Measurements from ENCODE around the gene CYBC1.

CYBC1 gene

DNA sequence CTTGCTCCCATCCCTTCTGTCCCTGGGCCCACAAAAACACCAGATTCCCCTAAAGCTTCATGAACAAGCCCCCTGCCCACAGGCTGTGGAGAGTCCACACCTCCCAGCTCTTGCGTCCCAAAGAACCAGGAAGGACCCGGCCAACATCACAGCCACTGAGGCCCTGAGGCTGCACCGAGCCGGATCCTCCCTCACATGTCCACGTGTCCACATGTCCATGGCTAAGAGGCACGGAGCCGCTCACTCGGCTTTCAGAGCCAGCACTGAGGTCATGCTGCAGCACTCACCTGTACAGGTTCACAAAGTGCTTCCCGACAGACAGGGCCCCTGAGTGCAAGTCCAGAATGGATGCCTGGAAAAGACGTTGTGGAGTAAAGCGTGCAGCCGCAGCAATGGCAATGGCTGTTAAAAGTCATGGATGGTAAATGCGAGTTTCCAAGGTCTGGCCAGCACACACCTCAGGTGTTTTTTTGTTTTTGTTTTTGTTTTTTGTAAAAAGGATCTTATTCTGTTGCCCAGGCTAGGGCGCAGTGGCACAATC, 44.4 kb downstream of the CYBC1 start:
- no peak for DNase-seq

GRCh38 chr17:82405051-82405450, 45.5 kb downstream of the CYBC1 start:
- no peak for DNase-seq

- no peak for DNase-seq
Measured at GRCh38 chr17:82403662-82404660, 46.6 kb downstream of the CYBC1 start.

- DNase-seq: peak; percentile 56
Measured at GRCh38 chr17:82402865-82403264, 47.7 kb downstream of the CYBC1 start.

GRCh38 chr17:82400830-82401229, 49.7 kb downstream of the CYBC1 start:
- DNase-seq: no peak

- DNase-seq: no peak
Measured at GRCh38 chr17:82400206-82400605, 50.3 kb downstream of the CYBC1 start.

GRCh38 chr17:82399601-82400101, 50.9 kb downstream of the CYBC1 start:
- no peak for DNase-seq

DNA sequence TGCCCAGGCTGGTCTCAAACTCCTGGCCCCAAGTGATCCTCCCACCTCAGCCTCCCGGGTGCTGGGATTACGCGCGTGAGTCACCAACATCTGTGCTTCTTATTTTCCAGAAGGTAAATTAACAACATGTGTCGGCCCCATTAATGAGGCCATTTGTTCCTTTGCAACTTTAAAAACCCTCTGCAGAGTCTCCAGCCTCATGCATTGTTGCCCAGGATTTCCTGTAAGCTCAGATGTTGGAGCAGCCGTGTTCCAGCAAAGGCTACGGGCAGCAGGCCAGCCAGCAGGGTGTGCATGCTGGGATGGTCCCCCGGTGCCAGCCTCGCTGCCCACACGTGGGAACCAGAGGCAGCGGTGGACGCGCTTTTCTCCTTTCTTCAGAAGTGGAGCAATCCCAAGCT, 51.5 kb downstream of the CYBC1 start:
- no peak for DNase-seq

- DNase-seq: no peak
Measured at GRCh38 chr17:82397449-82398335, 52.9 kb downstream of the CYBC1 start.

- no peak for DNase-seq
Measured at GRCh38 chr17:82396601-82397435, 53.7 kb downstream of the CYBC1 start.

DNA sequence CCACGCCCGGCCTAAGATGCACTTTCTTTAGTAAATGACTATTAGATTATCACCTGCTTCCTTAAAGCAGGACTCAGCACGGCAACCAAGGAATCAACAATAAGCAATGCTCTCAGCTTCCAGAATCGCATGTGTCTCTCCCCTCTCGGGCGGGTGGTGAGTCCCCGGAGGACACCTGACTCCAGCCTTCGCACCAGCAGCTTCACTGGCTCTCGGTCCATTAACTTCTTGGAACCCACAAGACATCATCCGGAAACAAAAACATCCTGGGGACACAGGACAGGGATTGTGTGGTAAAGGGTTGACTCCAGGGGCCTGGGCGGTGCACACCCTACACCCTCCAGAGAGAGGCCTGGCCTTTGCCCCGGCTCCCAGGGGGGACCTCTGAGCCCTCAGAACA, 56.3 kb downstream of the CYBC1 start:
- no peak for DNase-seq

DNA sequence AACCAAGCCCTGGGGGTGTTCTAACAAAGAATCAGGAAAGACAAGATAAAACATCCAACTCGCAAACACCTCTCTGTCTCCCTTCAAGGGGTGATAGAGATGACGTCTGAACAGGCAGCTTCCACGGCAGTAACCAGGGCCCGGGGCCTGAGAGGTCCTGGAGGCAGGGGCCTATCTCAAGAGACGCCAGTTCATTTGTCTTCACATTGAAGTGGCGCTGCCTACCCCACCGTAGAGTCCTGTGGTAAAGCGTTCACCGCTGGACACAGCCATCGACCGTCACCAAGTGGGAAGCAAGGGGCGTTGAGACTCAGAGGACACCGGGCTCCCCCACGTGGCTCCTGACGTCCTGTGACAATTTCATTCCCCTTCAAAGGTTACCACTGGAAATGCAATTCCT, 57.6 kb downstream of the CYBC1 start:
- no peak for DNase-seq
